ENCODE data around the gene ANKRD1. TPM values are rescaled to one million over a fixed set of nuclear protein-coding genes. Genes with fewer than 3 reads are reported as not detected.

ANKRD1 gene
- total RNA-seq, 1 experiment from 2014 or later: 0.11 TPM

- H3K4ac ChIP-seq (ENCODE audit: low read depth, low read length): no peak overlapping the region
- Mint-ChIP-seq H3K9me3 (no peaks in the 10 kb centered on the region), H3K4me3 (no peak overlapping the region), H3K27ac (peak overlapping the region in 1 of 3 experiments; percentile 16; a peak in 1 of 7 replicates), H3K36me3 (ENCODE audit: insufficient read depth in 1 of 3, low read depth in 3 of 3) (peaks cover 4 to 68% (median 60%) of the 10 kb centered on the region in 3 experiments; a peak in 6 of 7 replicates), H3K27me3 (ENCODE audit: low read depth) (no peaks in the 10 kb centered on the region), H3K4me1 (peaks cover 4 to 14% of the 10 kb centered on the region in 2 experiments)
- no peak for DNase-seq
- H3K4me1 ChIP-seq (ENCODE audit: insufficient read depth, low read length): no peaks in the 10 kb centered on the region
- no peak overlapping the region for H3K23ac ChIP-seq (ENCODE audit: insufficient read length, low read depth, low read length)
- TF ChIP-seq CTCF (conservative IDR thresholded peaks at IDR 0.05): no peak
- H2BK5ac ChIP-seq (ENCODE audit: insufficient read length, low read length): no peak overlapping the region
- no peaks in the 10 kb centered on the region for H3K27me3 ChIP-seq (ENCODE audit: insufficient read depth, low read length)
- no peak overlapping the region for H3K4me2 ChIP-seq (ENCODE audit: insufficient read depth, insufficient read length, low read length)
- H2AFZ ChIP-seq (ENCODE audit: low read length): no peak overlapping the region
- no peak overlapping the region for H2BK20ac ChIP-seq (ENCODE audit: low read depth, low read length, poor library complexity, severe bottlenecking)
- no peak overlapping the region for H4K91ac ChIP-seq (ENCODE audit: insufficient read length, low read depth, low read length)
- H3K27ac ChIP-seq (ENCODE audit: insufficient read length, low read depth, low read length): no peak overlapping the region
- no peak overlapping the region for H3T11ph ChIP-seq (ENCODE audit: low read length)
- no peak overlapping the region for H3K56ac ChIP-seq (ENCODE audit: insufficient read length, low read depth, low read length)
- H3K18ac ChIP-seq (ENCODE audit: insufficient read length, low read depth, low read length): no peak overlapping the region
- H4K8ac ChIP-seq (replicated peaks; ENCODE audit: insufficient read length, low read depth, low read length): no peak overlapping the region
- H2BK15ac ChIP-seq (ENCODE audit: low read depth, low read length): no peak overlapping the region
- no peak overlapping the region for H2AK5ac ChIP-seq (ENCODE audit: insufficient read length, low read length)
- H3K79me1 ChIP-seq (ENCODE audit: insufficient read depth, low read depth, low read length, poor library complexity, severe bottlenecking): no peaks in the 10 kb centered on the region
- no CpG with 5 or more reads among the region's 3 CpGs for WGBS (ENCODE audit: extremely low coverage, insufficient read length, low lambda C conversion rate)
- no peak overlapping the region for H2BK12ac ChIP-seq (ENCODE audit: insufficient read length, low read depth, low read length)
- H3K9ac ChIP-seq (ENCODE audit: extremely low read depth, insufficient read length, low read length): no peak overlapping the region
- H4K5ac ChIP-seq (ENCODE audit: insufficient read length, low read depth, low read length): no peak overlapping the region
- no peak overlapping the region for H3K14ac ChIP-seq (ENCODE audit: insufficient read depth, low read length)
- H3K9me3 ChIP-seq (ENCODE audit: control insufficient read depth, low read depth, low read length): no peaks in the 10 kb centered on the region
- no peaks in the 10 kb centered on the region for H3K23me2 ChIP-seq (ENCODE audit: insufficient read length, low read depth, low read length, poor library complexity, severe bottlenecking)
- no peaks in the 10 kb centered on the region for H4K20me1 ChIP-seq (ENCODE audit: control insufficient read depth, insufficient read depth, insufficient read length)
- no peak overlapping the region for H2BK120ac ChIP-seq (ENCODE audit: low read depth, low read length, poor library complexity, severe bottlenecking)
- H3K79me2 ChIP-seq (ENCODE audit: insufficient read depth, low read length): no peaks in the 10 kb centered on the region
Measured at GRCh38 chr10:90893190-90893589, 27.7 kb downstream of the ANKRD1 start.
